Measurements from ENCODE around the gene PNRC1. TPM values are rescaled to one million over a fixed set of nuclear protein-coding genes. Genes with fewer than 3 reads are reported as not detected.

Gene PNRC1
- total RNA-seq, 3 donors from 2014 or later = 42.8 to 54.1 (median 48.3) TPM

DNA sequence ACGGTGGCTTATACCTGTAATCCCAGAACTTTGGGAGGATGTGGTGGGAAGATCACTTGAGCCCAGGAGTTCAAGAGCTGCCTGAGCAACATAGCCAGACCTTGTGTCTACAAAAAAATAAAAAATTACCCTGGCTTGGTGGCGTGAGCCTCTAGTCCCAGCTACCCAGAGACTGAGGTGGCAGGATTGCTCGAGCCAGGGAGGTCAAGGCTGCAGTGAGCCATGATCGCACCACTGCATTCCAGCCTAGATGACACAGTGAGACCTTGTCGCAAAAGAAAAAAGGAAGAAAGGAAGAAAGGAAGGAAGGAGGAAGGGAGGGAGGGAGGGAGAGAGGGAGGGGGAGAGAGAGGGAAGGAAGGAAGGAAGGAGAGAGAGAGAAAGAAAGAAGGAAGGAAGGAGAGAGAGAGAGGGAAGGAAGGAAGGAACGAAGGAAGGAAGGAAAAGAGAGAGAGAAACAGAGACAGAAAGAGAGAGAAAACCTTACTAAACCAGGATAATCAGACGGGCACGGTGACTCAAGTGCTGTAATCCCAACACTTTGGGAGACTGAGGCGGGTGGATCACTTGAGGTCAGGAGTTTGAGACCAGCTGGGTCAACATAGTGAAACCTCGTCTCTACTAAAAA is 10.9 kb upstream of the PNRC1 start:
- Mint-ChIP-seq H3K27me3 (ENCODE audit: low read depth) (peaks cover 12% of the 10 kb centered on the region), H3K4me1 (ENCODE audit: low read depth) (peaks cover 2% of the 10 kb centered on the region), H3K36me3 (ENCODE audit: insufficient read depth) (no peaks in the 10 kb centered on the region), H3K4me3 (no peak overlapping the region), H3K9me3 (no peaks in the 10 kb centered on the region)
- ATAC-seq = no peak
- DNase-seq = no peak

DNA sequence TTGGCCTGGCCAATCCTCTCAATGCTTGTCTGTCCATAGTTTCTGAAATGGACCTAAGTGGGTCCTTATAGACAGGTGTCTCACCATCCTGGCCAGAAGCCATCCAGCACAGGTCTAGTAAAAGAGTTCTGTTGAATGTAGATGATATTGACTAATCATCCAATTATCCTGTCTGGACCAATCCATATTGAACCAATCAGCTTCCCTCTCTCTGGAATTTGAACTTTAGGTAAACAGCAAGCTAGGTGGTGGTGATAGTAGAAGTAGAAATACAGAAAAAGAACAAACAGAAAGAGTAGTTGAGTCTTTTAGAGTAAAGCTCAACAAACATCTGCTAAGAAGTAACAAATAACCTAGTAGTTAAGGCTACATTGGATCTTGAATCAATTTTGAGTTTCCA is 9.5 kb upstream of the PNRC1 start:
- ATAC-seq = no peak
- no peaks in the 10 kb centered on the region for H3K36me3 Mint-ChIP-seq (ENCODE audit: insufficient read depth)
- H3K27me3 Mint-ChIP-seq (ENCODE audit: low read depth) = peaks cover 12% of the 10 kb centered on the region
- H3K4me1 Mint-ChIP-seq (ENCODE audit: low read depth) = peaks cover 2% of the 10 kb centered on the region
- no peak overlapping the region for H3K4me3 Mint-ChIP-seq
- no peak for DNase-seq
- H3K9me3 Mint-ChIP-seq = no peaks in the 10 kb centered on the region

DNA sequence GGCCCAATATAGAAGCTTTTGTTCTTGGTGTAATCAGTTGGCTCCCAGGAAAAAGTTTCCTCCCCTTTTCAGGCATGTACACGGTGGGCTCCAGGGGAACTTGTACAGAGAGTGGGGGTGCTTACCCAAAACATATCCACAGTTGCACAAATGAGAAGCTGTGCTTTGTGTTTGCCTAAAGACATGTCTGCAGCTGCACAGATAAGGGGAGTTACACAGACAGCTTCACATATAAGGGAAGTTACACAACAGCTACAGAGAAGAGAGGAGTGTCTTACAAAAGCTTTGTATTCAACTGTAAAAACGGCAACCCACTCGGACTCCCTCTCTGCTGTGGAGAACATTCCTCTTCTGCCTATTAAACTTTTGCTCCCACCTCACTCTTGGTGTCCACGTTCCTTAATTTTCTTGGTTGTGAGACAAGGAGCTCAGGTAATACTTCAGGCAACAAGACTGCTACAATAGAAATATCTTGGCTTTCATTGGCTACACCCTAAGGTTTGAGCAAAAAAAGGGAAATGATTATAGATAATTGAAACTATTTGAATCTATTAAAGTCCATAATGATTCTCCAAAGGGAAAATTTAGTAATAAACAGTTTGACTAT is 7.4 kb upstream of the PNRC1 start:
- H3K9me3 Mint-ChIP-seq = no peaks in the 10 kb centered on the region
- no peak for ATAC-seq
- peaks cover 8% of the 10 kb centered on the region for H3K27me3 Mint-ChIP-seq (ENCODE audit: low read depth)
- H3K4me1 Mint-ChIP-seq (ENCODE audit: low read depth) = peaks cover 7% of the 10 kb centered on the region
- no peak overlapping the region for H3K4me3 Mint-ChIP-seq
- DNase-seq = no peak
- no peaks in the 10 kb centered on the region for H3K36me3 Mint-ChIP-seq (ENCODE audit: insufficient read depth)

DNA sequence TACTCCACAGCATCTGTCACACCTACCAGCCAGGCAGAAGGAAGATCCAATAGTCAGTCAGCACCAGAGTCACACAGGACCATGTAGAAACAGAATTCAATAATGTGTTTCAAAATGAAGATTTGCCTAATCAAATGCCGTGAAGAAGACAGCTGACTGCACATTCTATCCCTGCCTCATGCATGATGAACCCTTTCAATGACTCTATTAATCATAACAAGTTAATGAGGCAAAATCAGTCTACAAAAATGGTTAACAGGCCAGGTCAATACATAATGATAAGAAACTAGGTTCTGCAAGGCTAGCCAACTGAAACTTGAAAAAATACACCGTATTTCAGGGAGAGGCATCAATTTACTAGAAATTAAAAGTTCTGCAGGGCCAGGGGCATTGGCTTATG is 6.7 kb upstream of the PNRC1 start:
- H3K27me3 Mint-ChIP-seq (ENCODE audit: low read depth) = peaks cover 8% of the 10 kb centered on the region
- no peak for ATAC-seq
- H3K4me1 Mint-ChIP-seq (ENCODE audit: low read depth) = peaks cover 12% of the 10 kb centered on the region
- H3K4me3 Mint-ChIP-seq = no peak overlapping the region
- H3K36me3 Mint-ChIP-seq (ENCODE audit: insufficient read depth) = no peaks in the 10 kb centered on the region
- H3K9me3 Mint-ChIP-seq = no peaks in the 10 kb centered on the region
- DNase-seq = no peak

DNA sequence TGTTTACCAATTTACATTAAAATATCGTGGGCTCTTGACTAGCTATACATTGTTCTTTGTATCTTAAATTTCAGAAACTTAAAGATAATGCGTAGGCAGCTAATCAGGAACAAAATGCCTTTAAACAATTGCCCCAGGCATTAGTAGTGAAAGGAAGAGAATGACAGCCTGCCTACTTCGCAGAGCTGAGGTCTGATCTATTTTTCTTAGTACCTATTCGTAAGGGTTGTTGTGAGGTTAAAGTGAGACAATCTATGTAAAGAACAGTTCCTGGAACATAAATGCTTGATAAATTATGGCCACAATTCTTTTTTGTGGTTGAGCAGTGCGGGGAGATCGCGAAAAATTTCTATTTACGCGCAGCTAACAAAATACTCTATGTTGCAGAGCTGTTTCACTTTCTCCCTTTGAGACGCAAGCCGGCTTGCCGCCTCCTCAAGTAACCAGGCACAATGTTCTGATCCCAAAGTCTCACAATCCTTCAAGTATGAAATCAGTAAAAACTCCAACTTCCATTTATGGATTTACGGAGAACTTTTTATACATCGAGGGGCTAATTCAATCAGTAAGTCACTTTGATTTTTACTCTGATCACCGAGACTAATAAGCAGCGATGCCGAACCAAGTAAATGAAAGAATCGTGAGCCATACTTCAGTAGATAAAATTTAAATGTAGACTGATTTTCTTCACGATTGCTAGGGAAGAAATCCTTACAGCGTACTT is 878 bp upstream of the PNRC1 start:
- H3K36me3 Mint-ChIP-seq (ENCODE audit: insufficient read depth) = peaks cover 12% of the 10 kb centered on the region

DNA sequence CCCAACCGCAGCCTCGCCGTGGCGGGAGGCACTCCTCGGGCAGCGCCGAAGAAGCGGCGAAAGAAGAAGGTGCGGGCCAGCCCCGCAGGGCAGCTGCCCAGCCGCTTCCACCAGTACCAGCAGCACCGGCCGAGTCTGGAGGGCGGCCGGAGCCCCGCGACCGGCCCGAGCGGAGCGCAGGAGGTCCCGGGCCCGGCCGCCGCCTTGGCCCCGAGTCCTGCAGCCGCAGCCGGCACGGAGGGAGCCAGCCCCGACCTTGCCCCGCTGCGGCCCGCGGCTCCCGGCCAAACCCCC is 525 bp downstream of the PNRC1 start:
- no peaks in the 10 kb centered on the region for H3K27me3 Mint-ChIP-seq (ENCODE audit: low read depth)
- DNase-seq (no peak), ATAC-seq (peak; percentile 25 to 29)
- H3K36me3 Mint-ChIP-seq (ENCODE audit: insufficient read depth) = peaks cover 23% of the 10 kb centered on the region
- peaks cover 43% of the 10 kb centered on the region for H3K4me1 Mint-ChIP-seq (ENCODE audit: low read depth)
- peak overlapping the region; percentile 98 for H3K4me3 Mint-ChIP-seq
- H3K9me3 Mint-ChIP-seq = no peaks in the 10 kb centered on the region

More for the DNA sequence above, 878 bp upstream of the PNRC1 start:
- ATAC-seq = peak; percentile 8 to 12
- no peaks in the 10 kb centered on the region for H3K27me3 Mint-ChIP-seq (ENCODE audit: low read depth)
- DNase-seq = peak; percentile 31
- H3K4me1 Mint-ChIP-seq (ENCODE audit: low read depth) = peaks cover 34% of the 10 kb centered on the region
- peak overlapping the region; percentile 98 for H3K4me3 Mint-ChIP-seq
- H3K9me3 Mint-ChIP-seq = no peaks in the 10 kb centered on the region

DNA sequence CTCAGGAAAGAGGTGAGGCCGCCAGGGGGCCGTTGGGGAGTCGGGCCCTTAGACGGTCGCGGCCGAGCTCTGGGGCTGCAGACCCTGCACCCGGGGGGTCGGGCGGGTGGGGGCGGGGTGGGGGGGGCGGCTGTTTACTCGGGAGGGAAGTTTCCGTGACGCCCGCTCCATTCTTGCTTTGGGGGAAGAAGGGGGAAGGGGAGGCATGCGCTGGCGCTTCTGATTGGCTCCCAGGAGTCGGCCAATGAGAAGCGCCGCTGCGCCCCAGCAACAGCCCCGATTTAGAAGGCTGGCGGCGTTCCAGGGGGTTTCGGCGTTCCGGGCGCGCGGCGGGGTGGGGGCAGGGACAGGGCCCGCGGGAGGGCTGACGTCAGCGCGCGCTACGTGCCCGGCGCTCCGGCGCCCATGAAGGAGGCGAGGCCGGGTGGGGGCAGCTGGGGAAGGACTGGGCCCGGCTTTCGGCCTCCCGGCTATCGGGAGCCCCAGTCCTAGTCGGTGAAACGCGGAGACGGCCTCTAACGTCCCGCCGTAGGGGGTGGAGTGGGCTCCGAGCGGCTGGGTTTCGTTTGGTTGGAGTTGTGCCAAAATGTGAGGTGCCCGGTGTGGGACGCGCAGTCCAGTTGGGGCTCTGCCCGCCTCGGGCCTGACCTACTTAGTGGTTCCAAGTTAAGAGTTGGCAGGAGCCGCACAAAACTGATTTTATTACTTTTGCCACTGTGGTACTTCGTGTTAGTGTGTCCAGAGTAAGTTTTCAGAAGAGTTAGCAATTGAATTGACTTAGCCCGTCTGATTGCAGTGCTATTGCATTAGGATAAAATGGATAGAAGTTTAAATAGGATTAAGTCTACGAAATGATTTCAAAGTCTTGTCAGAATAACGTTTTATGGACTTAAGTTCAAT is 1.1 kb downstream of the PNRC1 start:
- peak; percentile 99 for DNase-seq
- peak overlapping the region; percentile 96 for H3K4me3 Mint-ChIP-seq
- H3K27me3 Mint-ChIP-seq (ENCODE audit: low read depth) = no peaks in the 10 kb centered on the region
- H3K9me3 Mint-ChIP-seq = no peaks in the 10 kb centered on the region
- peaks cover 23% of the 10 kb centered on the region for H3K36me3 Mint-ChIP-seq (ENCODE audit: insufficient read depth)
- H3K4me1 Mint-ChIP-seq (ENCODE audit: low read depth) = peaks cover 47% of the 10 kb centered on the region
- peak; percentile 60 to 61 for ATAC-seq

DNA sequence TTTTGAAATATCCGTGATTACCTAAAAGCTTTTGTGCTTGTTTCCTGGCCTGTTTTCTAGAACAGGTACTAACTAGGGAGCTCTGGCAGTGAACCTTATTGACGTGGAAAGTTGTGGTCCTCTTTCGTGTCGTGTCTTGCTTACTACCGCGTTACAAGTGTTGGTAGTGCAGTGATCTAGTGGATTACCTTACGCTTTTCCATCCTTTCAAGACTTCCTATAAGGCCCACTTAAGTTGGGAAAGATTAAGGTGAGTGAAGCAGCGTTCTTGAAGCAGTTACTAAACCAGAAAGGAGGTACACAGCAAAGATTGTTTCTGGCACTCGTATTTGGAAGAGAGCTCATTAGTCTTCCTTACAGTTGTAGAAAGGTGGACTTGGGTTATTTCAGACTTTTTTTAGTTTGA is 1.9 kb downstream of the PNRC1 start:
- H3K27me3 Mint-ChIP-seq (ENCODE audit: low read depth) = no peaks in the 10 kb centered on the region
- H3K4me3 Mint-ChIP-seq = peak overlapping the region; percentile 96
- H3K36me3 Mint-ChIP-seq (ENCODE audit: insufficient read depth) = peaks cover 23% of the 10 kb centered on the region
- no peak for DNase-seq
- ATAC-seq = no peak
- no peaks in the 10 kb centered on the region for H3K9me3 Mint-ChIP-seq
- H3K4me1 Mint-ChIP-seq (ENCODE audit: low read depth) = peaks cover 49% of the 10 kb centered on the region

DNA sequence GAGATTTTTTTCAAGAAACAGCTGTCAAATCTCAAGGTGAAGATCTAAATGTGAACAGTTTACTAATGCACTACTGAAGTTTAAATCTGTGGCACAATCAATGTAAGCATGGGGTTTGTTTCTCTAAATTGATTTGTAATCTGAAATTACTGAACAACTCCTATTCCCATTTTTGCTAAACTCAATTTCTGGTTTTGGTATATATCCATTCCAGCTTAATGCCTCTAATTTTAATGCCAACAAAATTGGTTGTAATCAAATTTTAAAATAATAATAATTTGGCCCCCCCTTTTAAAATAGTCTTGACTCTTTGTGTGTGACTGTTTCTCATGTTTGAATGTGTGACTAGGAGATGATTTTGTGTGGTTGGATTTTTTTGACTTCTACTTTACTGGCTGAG is 4.0 kb downstream of the PNRC1 start:
- Mint-ChIP-seq H3K36me3 (ENCODE audit: insufficient read depth) (peaks cover 23% of the 10 kb centered on the region), H3K9me3 (no peaks in the 10 kb centered on the region), H3K27me3 (ENCODE audit: low read depth) (no peaks in the 10 kb centered on the region), H3K4me3 (peak overlapping the region; percentile 1), H3K4me1 (ENCODE audit: low read depth) (peaks cover 51% of the 10 kb centered on the region)
- DNase-seq = no peak
- no peak for ATAC-seq

DNA sequence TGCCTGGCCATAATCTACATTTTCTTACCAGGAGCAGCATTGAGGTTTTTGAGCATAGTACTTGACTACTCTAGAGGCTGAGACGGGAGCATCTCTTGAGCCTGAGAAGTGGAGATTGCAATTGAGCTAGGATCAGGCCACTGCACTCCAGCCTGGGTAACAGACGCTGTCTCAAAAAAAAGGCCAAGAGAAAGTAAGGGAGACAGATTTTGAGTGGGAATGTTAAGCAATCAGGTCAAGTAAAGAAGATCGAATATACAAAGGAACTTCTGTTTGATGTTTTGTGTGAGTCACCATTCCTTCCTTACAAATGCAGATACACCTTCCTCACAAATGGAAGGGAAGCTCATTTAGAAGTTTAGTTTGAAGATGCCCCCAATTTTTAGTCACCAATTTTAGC is 4.4 kb downstream of the PNRC1 start:
- H3K27me3 Mint-ChIP-seq (ENCODE audit: low read depth) = no peaks in the 10 kb centered on the region
- peaks cover 23% of the 10 kb centered on the region for H3K36me3 Mint-ChIP-seq (ENCODE audit: insufficient read depth)
- no peaks in the 10 kb centered on the region for H3K9me3 Mint-ChIP-seq
- peaks cover 55% of the 10 kb centered on the region for H3K4me1 Mint-ChIP-seq (ENCODE audit: low read depth)
- DNase-seq = no peak
- H3K4me3 Mint-ChIP-seq = peak overlapping the region; percentile 20
- ATAC-seq = no peak

DNA sequence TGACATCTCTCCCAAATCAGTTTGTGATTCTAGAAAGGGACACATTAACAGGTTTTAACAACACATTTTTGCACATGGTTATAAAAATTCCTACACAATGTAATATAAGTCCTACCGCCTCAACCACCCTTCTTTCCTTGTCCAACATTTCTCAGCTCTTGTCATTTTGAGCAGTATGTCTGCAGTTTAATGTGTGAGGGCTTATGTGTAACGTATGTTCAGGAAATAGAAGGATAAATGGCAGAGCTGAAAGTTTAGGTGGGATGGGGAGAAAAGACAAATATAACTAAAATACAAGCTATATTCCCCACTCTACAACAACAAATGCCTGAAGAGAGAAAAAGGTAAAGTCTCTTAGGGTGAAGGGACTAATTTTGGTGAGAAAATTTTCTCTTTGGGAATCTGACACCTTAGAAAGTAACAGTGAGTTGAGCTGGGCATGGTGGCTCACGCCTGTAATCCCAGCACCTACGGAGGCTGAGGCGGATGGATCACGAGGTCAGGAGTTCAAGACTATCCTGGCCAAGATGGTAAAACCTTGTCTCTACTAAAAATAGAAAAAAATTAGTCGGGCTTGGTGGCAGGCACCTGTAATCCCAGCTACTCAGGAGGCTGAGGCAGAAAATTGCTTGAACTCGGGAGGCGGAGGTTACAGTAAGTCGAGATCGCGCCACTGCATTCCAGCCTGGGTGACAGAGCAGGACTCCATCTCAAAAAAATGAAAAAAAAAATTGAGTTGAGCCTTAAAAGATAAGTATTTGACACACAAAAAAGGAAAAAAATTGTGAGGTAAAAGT is 5.1 kb downstream of the PNRC1 start:
- H3K4me3 Mint-ChIP-seq = no peak overlapping the region
- no peaks in the 10 kb centered on the region for H3K9me3 Mint-ChIP-seq
- H3K4me1 Mint-ChIP-seq (ENCODE audit: low read depth) = peaks cover 55% of the 10 kb centered on the region
- no peak for ATAC-seq
- H3K36me3 Mint-ChIP-seq (ENCODE audit: insufficient read depth) = peaks cover 23% of the 10 kb centered on the region
- no peaks in the 10 kb centered on the region for H3K27me3 Mint-ChIP-seq (ENCODE audit: low read depth)
- DNase-seq = no peak

DNA sequence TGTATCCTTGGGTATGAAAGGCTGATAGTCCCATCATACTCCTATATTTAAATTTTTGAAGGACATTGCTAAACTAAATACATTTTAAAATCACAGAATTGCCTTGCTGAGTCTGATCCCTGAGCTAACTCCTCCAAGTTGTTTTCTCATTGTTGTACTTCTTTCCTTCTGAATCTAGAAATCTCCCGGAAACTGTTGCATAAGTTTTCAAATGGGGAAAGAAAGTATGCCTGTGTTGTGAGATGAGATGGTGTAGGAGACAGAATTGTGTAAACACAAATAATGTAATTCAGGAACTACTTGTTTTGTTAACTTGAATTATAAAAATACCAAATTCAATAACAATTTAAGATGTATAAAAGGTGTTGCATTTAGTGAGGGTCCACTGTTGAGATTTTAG is 7.3 kb downstream of the PNRC1 start:
- ATAC-seq = no peak
- no peaks in the 10 kb centered on the region for H3K27me3 Mint-ChIP-seq (ENCODE audit: low read depth)
- peaks cover 20% of the 10 kb centered on the region for H3K36me3 Mint-ChIP-seq (ENCODE audit: insufficient read depth)
- peaks cover 55% of the 10 kb centered on the region for H3K4me1 Mint-ChIP-seq (ENCODE audit: low read depth)
- no peak overlapping the region for H3K4me3 Mint-ChIP-seq
- no peaks in the 10 kb centered on the region for H3K9me3 Mint-ChIP-seq
- DNase-seq = no peak

DNA sequence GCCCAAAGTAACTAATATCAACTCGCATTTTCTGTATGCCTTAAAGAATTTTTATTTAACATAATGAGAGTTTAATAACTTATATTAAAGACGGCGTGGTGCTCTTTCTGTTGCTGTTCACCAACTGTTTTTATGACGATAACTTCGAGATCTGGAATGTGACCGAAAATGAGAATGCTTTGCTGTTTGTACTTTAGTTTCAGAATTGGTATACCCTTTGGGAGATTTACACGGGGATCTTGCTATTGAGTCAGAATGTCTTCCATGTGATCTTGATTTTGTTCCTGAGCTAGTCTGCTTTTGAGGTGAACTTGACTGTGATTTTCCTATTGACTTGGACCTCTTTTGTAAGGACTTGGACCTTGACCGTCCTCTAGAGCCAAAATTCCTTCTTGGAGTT is 17.9 kb downstream of the PNRC1 start:
- ATAC-seq (peak in 1 of 2 donors; percentile 63), DNase-seq (no peak)
- H3K4me1 Mint-ChIP-seq (ENCODE audit: low read depth) = peaks cover 8% of the 10 kb centered on the region
- no peak overlapping the region for H3K4me3 Mint-ChIP-seq
- no peaks in the 10 kb centered on the region for H3K9me3 Mint-ChIP-seq
- H3K36me3 Mint-ChIP-seq (ENCODE audit: insufficient read depth) = peaks cover 5% of the 10 kb centered on the region
- H3K27me3 Mint-ChIP-seq (ENCODE audit: low read depth) = no peaks in the 10 kb centered on the region

DNA sequence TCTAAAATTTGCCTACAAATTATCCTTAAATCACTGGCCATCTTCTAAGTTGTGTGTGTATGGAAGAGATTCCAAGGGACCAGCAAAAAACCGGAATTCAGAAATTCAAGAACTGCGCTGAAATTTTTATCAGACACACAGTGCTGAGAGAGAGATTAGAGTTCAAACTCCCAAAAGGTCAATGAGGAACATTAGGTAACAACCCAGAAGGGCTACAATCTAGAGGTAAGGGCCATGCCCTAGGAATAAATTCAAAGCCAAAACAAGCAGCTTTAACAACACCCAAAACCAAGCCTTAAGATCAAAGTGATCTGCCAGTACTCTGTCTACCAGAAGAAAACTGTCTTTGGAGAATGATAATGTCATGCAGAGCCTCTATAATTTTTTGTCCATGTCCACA is 19.6 kb downstream of the PNRC1 start:
- H3K4me1 Mint-ChIP-seq (ENCODE audit: low read depth) = peaks cover 8% of the 10 kb centered on the region
- peaks cover 5% of the 10 kb centered on the region for H3K36me3 Mint-ChIP-seq (ENCODE audit: insufficient read depth)
- no peak for ATAC-seq
- H3K4me3 Mint-ChIP-seq = no peak overlapping the region
- DNase-seq = no peak
- no peaks in the 10 kb centered on the region for H3K9me3 Mint-ChIP-seq
- no peaks in the 10 kb centered on the region for H3K27me3 Mint-ChIP-seq (ENCODE audit: low read depth)

All from activated T-cell treated with anti-CD3 and anti-CD28 coated beads, Interleukin-2, amount 50 U/mL, for 4 hours (primary cell).